Skeletal muscle tissue (tissue), 4 donors: ENCODE data around the gene HYDIN. TPM values are rescaled to one million over a fixed set of nuclear protein-coding genes. Genes with fewer than 3 reads are reported as not detected.
A peak's percentile ranks its signal among the peaks of the same experiment; 100 is the strongest.

ENCODE experiments used
- H3K27ac ChIP-seq: one replicate; pipeline ENCODE4 v1.7.0; 2013; ENCODE audit warnings: mild to moderate bottlenecking, low read depth, low read length, inconsistent platforms
- H3K27me3 ChIP-seq, 3 donors: one replicate each; pipeline ENCODE4 v1.7.0; 2013; ENCODE audit warnings: low read length in 3 of 3; ENCODE audit not compliant: control insufficient read depth in 3 of 3, insufficient read depth in 3 of 3
- H3K36me3 ChIP-seq, 3 donors: one replicate each; pipeline ENCODE4 v1.7.0; 2013; ENCODE audit warnings: low read length in 3 of 3; ENCODE audit not compliant: control insufficient read depth in 3 of 3, insufficient read depth in 3 of 3
- H3K4me1 ChIP-seq, 3 donors: one replicate each; pipeline ENCODE4 v1.7.0; 2013; ENCODE audit warnings: low read length in 3 of 3, mild to moderate bottlenecking in 3 of 3; ENCODE audit not compliant: control insufficient read depth in 3 of 3, insufficient read depth in 3 of 3
- H3K4me3 ChIP-seq, 3 donors: one replicate each; pipeline ENCODE4 v1.7.0; 2013; ENCODE audit warnings: low read length in 3 of 3
- H3K9ac ChIP-seq, 3 donors: one replicate each; pipeline ENCODE4 v1.7.0; 2013; ENCODE audit warnings: low read length in 3 of 3, mild to moderate bottlenecking in 3 of 3, moderate library complexity in 2 of 3, low read depth in 1 of 3
- H3K9me3 ChIP-seq, 3 donors: one replicate each; pipeline ENCODE4 v1.7.0; 2013; ENCODE audit warnings: low read length in 3 of 3; ENCODE audit not compliant: control insufficient read depth in 3 of 3
- total RNA-seq: library from RNA; depleted of rRNA; stranded (reverse); fragments of >200 nt; gene quantifications from one replicate; pipeline ENCODE4 v1.2.3, GENCODE V29; 2014
- donor health status: Osteomylitis.

Gene HYDIN
- total RNA-seq, 1 donor from 2014 or later: 3.7 TPM

- Histone ChIP-seq H3K27ac (no peak overlapping the region), H3K9me3 (peaks cover 0 to 2% (median 0%) of the 10 kb centered on the region in 3 donors), H3K36me3 (peaks cover 0 to 6% (median 0%) of the 10 kb centered on the region in 3 donors), H3K4me1 (peaks cover 10 to 22% (median 12%) of the 10 kb centered on the region in 3 donors), H3K9ac (peak overlapping the region; percentile 84 to 92 (median 90)), H3K27me3 (peaks cover 0 to 7% (median 6%) of the 10 kb centered on the region in 3 donors), H3K4me3 (peak overlapping the region; percentile 91 to 98 (median 93))
These were observed 430.2 kb downstream of the HYDIN start for GRCh38 chr16:70800311-70800710.

- Histone ChIP-seq H3K27me3 (no peaks in the 10 kb centered on the region), H3K27ac (no peak overlapping the region), H3K9me3 (no peaks in the 10 kb centered on the region), H3K4me1 (peaks cover 10 to 22% (median 12%) of the 10 kb centered on the region in 3 donors), H3K36me3 (peaks cover 0 to 6% (median 0%) of the 10 kb centered on the region in 3 donors), H3K9ac (no peak overlapping the region), H3K4me3 (no peak overlapping the region)
These were observed 434.2 kb downstream of the HYDIN start for GRCh38 chr16:70796301-70796700.

GRCh38 chr16:70795296-70795912 is 435.1 kb downstream of the HYDIN start:
- Histone ChIP-seq H3K9ac (no peak overlapping the region), H3K27ac (no peak overlapping the region)

GRCh38 chr16:70793851-70794502 is 436.5 kb downstream of the HYDIN start:
- Histone ChIP-seq H3K27me3 (no peaks in the 10 kb centered on the region), H3K4me3 (no peak overlapping the region), H3K9ac (no peak overlapping the region)

More at GRCh38 chr16:70795296-70795912, 435.1 kb downstream of the HYDIN start:
- Histone ChIP-seq H3K9me3 (no peaks in the 10 kb centered on the region), H3K27me3 (no peaks in the 10 kb centered on the region), H3K4me1 (peaks cover 6 to 18% (median 7%) of the 10 kb centered on the region in 3 donors), H3K36me3 (peaks cover 0 to 6% (median under 1%) of the 10 kb centered on the region in 3 donors), H3K4me3 (no peak overlapping the region)

GRCh38 chr16:70790815-70791214 is 439.7 kb downstream of the HYDIN start:
- no peaks in the 10 kb centered on the region for H3K27me3 ChIP-seq
- no peak overlapping the region for H3K4me3 ChIP-seq
- peaks cover 14 to 37% (median 33%) of the 10 kb centered on the region in 3 donors for H3K4me1 ChIP-seq
- peaks cover 4 to 14% (median 6%) of the 10 kb centered on the region in 3 donors for H3K36me3 ChIP-seq
- no peak overlapping the region for H3K27ac ChIP-seq
- H3K9me3 ChIP-seq: no peaks in the 10 kb centered on the region
- no peak overlapping the region for H3K9ac ChIP-seq

More at GRCh38 chr16:70793851-70794502, 436.5 kb downstream of the HYDIN start:
- Histone ChIP-seq H3K4me1 (peaks cover 6 to 14% (median 9%) of the 10 kb centered on the region in 3 donors), H3K27ac (no peak overlapping the region), H3K9me3 (no peaks in the 10 kb centered on the region), H3K36me3 (peaks cover 0 to 4% (median 4%) of the 10 kb centered on the region in 3 donors)

GRCh38 chr16:70789595-70790447 is 440.7 kb downstream of the HYDIN start:
- peaks cover 11 to 24% (median 16%) of the 10 kb centered on the region in 3 donors for H3K36me3 ChIP-seq

GRCh38 chr16:70788668-70789594 is 441.6 kb downstream of the HYDIN start:
- Histone ChIP-seq H3K4me1 (peaks cover 14 to 42% (median 36%) of the 10 kb centered on the region in 3 donors), H3K4me3 (peak overlapping the region in 2 of 3 donors; percentile 6 to 18), H3K27me3 (no peaks in the 10 kb centered on the region), H3K36me3 (peaks cover 18 to 31% (median 25%) of the 10 kb centered on the region in 3 donors), H3K9ac (peak overlapping the region; percentile 14 to 69 (median 27)), H3K27ac (peak overlapping the region; percentile 61), H3K9me3 (no peaks in the 10 kb centered on the region)

More at GRCh38 chr16:70789595-70790447, 440.7 kb downstream of the HYDIN start:
- H3K9me3 ChIP-seq: no peaks in the 10 kb centered on the region
- no peaks in the 10 kb centered on the region for H3K27me3 ChIP-seq
- H3K27ac ChIP-seq: no peak overlapping the region
- no peak overlapping the region for H3K4me3 ChIP-seq
- H3K9ac ChIP-seq: peak overlapping the region in 2 of 3 donors; percentile 27 to 69
- H3K4me1 ChIP-seq: peaks cover 14 to 42% (median 36%) of the 10 kb centered on the region in 3 donors

GRCh38 chr16:70786020-70786755 is 444.3 kb downstream of the HYDIN start:
- no peaks in the 10 kb centered on the region for H3K9me3 ChIP-seq
- no peak overlapping the region for H3K9ac ChIP-seq
- H3K4me1 ChIP-seq: peaks cover 14 to 42% (median 36%) of the 10 kb centered on the region in 3 donors
- no peak overlapping the region for H3K27ac ChIP-seq
- H3K36me3 ChIP-seq: peaks cover 45 to 58% (median 50%) of the 10 kb centered on the region in 3 donors
- H3K27me3 ChIP-seq: no peaks in the 10 kb centered on the region
- no peak overlapping the region for H3K4me3 ChIP-seq
